GM12878 (cell line): ENCODE results near the gene MRPS25. TPM values are rescaled to one million over a fixed set of nuclear protein-coding genes. Genes with fewer than 3 reads are reported as not detected.

Experiments used
- ATAC-seq: fragments of 200-7000 bp; cut with Tn5 transposase; 3 replicates; pipeline ENCODE4 v1.9.1; 2020; ENCODE audit warnings: mild to moderate bottlenecking, moderate library complexity
- BruUV-seq: library from RNA; stranded (reverse); fragments of 400-500 nt; replicated peaks from 2 replicates; lab custom pipeline; 2021; lab: Mats Ljungman, UMichigan
- CTCF ChIA-PET: fragments of 300-600 bp; sonication (Branson Sonifier 250); formaldehyde crosslinking; extraction: SDS; loops from one replicate; lab custom pipeline; 2021; ENCODE audit warnings: inconsistent platforms; lab: Yijun Ruan, JAX
- POLR2A ChIA-PET: fragments of 350-600 bp; formaldehyde crosslinking; extraction: SDS; loops from one replicate; lab custom pipeline; 2021; ENCODE audit warnings: inconsistent platforms; lab: Charles Lee
- RAD21 ChIA-PET: fragments of 300-600 bp; sonication (Branson Sonifier 250); formaldehyde crosslinking; loops from one replicate; lab custom pipeline; 2023; ENCODE audit warnings: antibody characterized with exemption; ENCODE audit not compliant: unreplicated experiment; lab: Charles Lee
- SMC1A ChIA-PET: fragments of 300-600 bp; sonication (Branson Sonifier 250); formaldehyde crosslinking; loops from one replicate; lab custom pipeline; 2023; ENCODE audit not compliant: unreplicated experiment, uncharacterized antibody; lab: Charles Lee
- DNase-seq: peaks from one replicate; pipeline ENCODE4 v3.0.0-alpha.2; 2011; ENCODE audit warnings: low read depth, low spot score
- FAIRE-seq: peaks from 3 replicates; lab custom pipeline; 2011; peaks lifted over from hg19 to GRCh38; lab: Jason Lieb, UNC
- H2AFZ ChIP-seq: 2 replicates; pipeline ENCODE4 v1.6.0; 2011; ENCODE audit warnings: low read depth, low read length, control low read depth; ENCODE audit not compliant: control insufficient read depth
- H3K27ac ChIP-seq: 2 replicates; pipeline ENCODE4 v1.5.1; 2011; ENCODE audit warnings: control low read depth; ENCODE audit not compliant: control insufficient read depth, insufficient read depth
- H3K27me3 ChIP-seq, 2 experiments: replicated peaks in 1 of 2; 2 replicates each; pipeline versions ENCODE4 v1.6.0 to v1.6.1; 2011; ENCODE audit warnings: low read length in 1 of 2; ENCODE audit not compliant: control insufficient read depth in 2 of 2, insufficient read depth in 2 of 2
- H3K36me3 ChIP-seq, 2 experiments: 2 replicates each; pipeline ENCODE4 v1.5.1; 2011; ENCODE audit warnings: low read length in 1 of 2; ENCODE audit not compliant: control insufficient read depth in 2 of 2, insufficient read depth in 2 of 2
- H3K4me1 ChIP-seq: 2 replicates; pipeline ENCODE4 v1.6.1; 2011; ENCODE audit warnings: mild to moderate bottlenecking, low read length, moderate library complexity, mixed read lengths; ENCODE audit not compliant: control insufficient read depth, insufficient read depth
- H3K4me2 ChIP-seq: 2 replicates; pipeline ENCODE4 v1.6.0; 2011; ENCODE audit warnings: control low read depth; ENCODE audit not compliant: control insufficient read depth, insufficient read depth
- H3K4me3 ChIP-seq: fragments of 200-600 bp; sonication (generic); 2 replicates; pipeline ENCODE4 v1.5.1; 2016
- H3K79me2 ChIP-seq: 2 replicates; pipeline ENCODE4 v1.6.0; 2011; ENCODE audit warnings: low read length; ENCODE audit not compliant: control insufficient read depth, insufficient read depth
- H3K9ac ChIP-seq: 2 replicates; pipeline ENCODE4 v1.8.0; 2011; ENCODE audit warnings: low read length, control low read depth, mixed read lengths; ENCODE audit not compliant: control insufficient read depth, insufficient read depth
- H3K9me3 ChIP-seq: replicated peaks from 3 replicates; pipeline ENCODE4 v1.5.1; 2011; ENCODE audit warnings: mild to moderate bottlenecking, low read length; ENCODE audit not compliant: control insufficient read depth, insufficient read depth
- H4K20me1 ChIP-seq: 2 replicates; pipeline ENCODE4 v1.6.0; 2011; ENCODE audit not compliant: control insufficient read depth, insufficient read depth
- CBX5 ChIP-seq: sonication (generic); IDR thresholded peaks from 2 replicates; pipeline ENCODE4 v1.6.1; 2016; ENCODE audit warnings: low read depth, moderate library complexity, mild to moderate bottlenecking, inconsistent platforms
- CHD4 ChIP-seq: fragments of 200-600 bp; sonication (generic); IDR thresholded peaks from 2 replicates; pipeline ENCODE4 v1.6.1; 2016; ENCODE audit warnings: mild to moderate bottlenecking
- CUX1 ChIP-seq: IDR thresholded peaks from 2 replicates; pipeline ENCODE4 v1.6.1; 2012; ENCODE audit warnings: improper control_type of control experiment, low read depth, low read length; ENCODE audit not compliant: insufficient replicate concordance
- DPF2 ChIP-seq: fragments of 450-650 bp; IDR thresholded peaks from 2 replicates; pipeline ENCODE4 v1.6.1; 2017; ENCODE audit warnings: mild to moderate bottlenecking
- HDAC2 ChIP-seq: fragments of 200-600 bp; sonication (generic); IDR thresholded peaks from 2 replicates; pipeline ENCODE4 v1.6.1; 2017
- IKZF1 ChIP-seq: fragments of 450-650 bp; conservative IDR thresholded peaks from 2 replicates; pipeline ENCODE4 v1.6.1; 2017; ENCODE audit warnings: antibody characterized with exemption, mild to moderate bottlenecking
- IRF3 ChIP-seq: fragments of 450-650 bp; IDR thresholded peaks from 2 replicates; pipeline ENCODE4 v1.6.1; 2014; ENCODE audit warnings: mild to moderate bottlenecking
- POLR2A ChIP-seq: IDR thresholded peaks from 2 replicates; pipeline ENCODE4 v1.6.1; 2011; ENCODE audit warnings: low read depth, mild to moderate bottlenecking, low read length
- YY1 ChIP-seq: IDR thresholded peaks from 2 replicates; pipeline ENCODE4 v1.6.1; 2011; ENCODE audit warnings: low read depth, mild to moderate bottlenecking, low read length
- ZBTB4 ChIP-seq: fragments of 450-650 bp; formaldehyde crosslinking; IDR thresholded peaks from 2 replicates; pipeline ENCODE4 v1.4.0; 2022; ENCODE audit warnings: mild to moderate bottlenecking, moderate library complexity
- ZBTB40 ChIP-seq: fragments of 450-650 bp; IDR thresholded peaks from 2 replicates; pipeline ENCODE4 v1.6.1; 2016; ENCODE audit warnings: mild to moderate bottlenecking, moderate library complexity, borderline replicate concordance
- WGBS: methylation state at CpG from one replicate; pipeline ENCODE4 v1.1.6; 2016; ENCODE audit warnings: low lambda C conversion rate; ENCODE audit not compliant: insufficient replicate concordance, insufficient coverage; ENCODE audit errors: missing lambda C conversion rate; 5-methylcytosine and 5-hydroxymethylcytosine counted together
- in situ Hi-C: fragments of 300-500 bp; cut with MboI; formaldehyde crosslinking; loops from 9 replicates; pipeline ENCODE4 v1.14.3; 2018; ENCODE audit warnings: mixed read lengths
- intact Hi-C: fragments of 100-400 bp; cut with micrococcal nuclease; formaldehyde crosslinking; loops from one replicate; pipeline ENCODE4 v1.14.2; 2022; ENCODE audit not compliant: unreplicated experiment
- polyA plus RNA-seq, 11 experiments: library from polyadenylated mRNA; depleted of rRNA in 4 of 11; unstranded in 6 of 11; stranded (reverse) in 5 of 11; fragments of >200 nt; fragmentation: Nextera tagmentation in 4 of 11; fragmentation: Illumina TruSeq in 1 of 11; extraction: Ambion mirVana in 4 of 11; extraction: Trizol in 1 of 11; gene quantifications; 1 replicate in 1 of 11; 2 replicates in 10 of 11; pipeline versions ENCODE4 v1.2.1 to v1.2.3, GENCODE V29; 2011 to 2016; ENCODE audit warnings: inconsistent platforms in 2 of 11, missing spikeins in 2 of 11, low read depth in 1 of 11
- total RNA-seq, 4 experiments: library from RNA; depleted of rRNA in 3 of 4; stranded (reverse); fragments of >200 nt in 3 of 4; fragmentation: Illumina TruSeq in 1 of 4; extraction: Trizol in 1 of 4; gene quantifications; 2 replicates each; pipeline versions ENCODE4 v1.2.1 to v1.2.3, GENCODE V29; 2013 to 2021

The MRPS25 gene
- total and polyA plus RNA-seq, 10 of the 15 experiments (the other 5 are each of a cell fraction or from before 2014, with no cell fraction given), result 17.0 to 114 (median 62.2) TPM

- FAIRE-seq, result no peak
- H3K36me3 ChIP-seq, result peaks cover 18 to 23% of the 10 kb centered on the region in 2 experiments; a peak in 3 of 4 replicates
- no peak overlapping the region for H3K4me2 ChIP-seq
- no peak for DNase-seq
- WGBS, result 94% methylated on average over 2 of the region's 2 CpGs
- CTCF ChIA-PET, result interaction anchor here (0.9 kb wide), 1 partner anchor 14 kb away, joined by 3 read pairs; no protein-coding TSS in a partner anchor
- H3K79me2 ChIP-seq, result no peaks in the 10 kb centered on the region
- SMC1A ChIA-PET, result interaction anchor here (0.6 to 1.0 kb wide), 3 partner anchors 97 to 240 kb away, joined by 3 read pairs; no protein-coding TSS in a partner anchor
- H4K20me1 ChIP-seq, result no peaks in the 10 kb centered on the region
- H2AFZ ChIP-seq, result no peak overlapping the region
- no peak overlapping the region for H3K9ac ChIP-seq
- H3K9me3 ChIP-seq, result no peaks in the 10 kb centered on the region
- ATAC-seq, result no peak
- no TSS peak for BruUV-seq
- no peaks in the 10 kb centered on the region for H3K27me3 ChIP-seq
- RAD21 ChIA-PET, result no interaction called here
- H3K4me1 ChIP-seq, result no peaks in the 10 kb centered on the region
- H3K4me3 ChIP-seq, result no peak overlapping the region
- POLR2A ChIA-PET, result no interaction called here
- no peak overlapping the region for H3K27ac ChIP-seq
- intact Hi-C loops (no loop called here), in situ Hi-C loops (no loop called here)
- no peak for TF ChIP-seq ZBTB4
- TF ChIP-seq POLR2A, result no peak
- no peak for TF ChIP-seq HDAC2
- TF ChIP-seq CHD4, result no peak
- TF ChIP-seq IKZF1, result no peak
- TF ChIP-seq IRF3, result no peak
- TF ChIP-seq DPF2, result no peak
- no peak for TF ChIP-seq YY1
- no peak for TF ChIP-seq ZBTB40
- TF ChIP-seq CUX1, result no peak
- TF ChIP-seq CBX5, result no peak
Observed at GRCh38 chr3:15023719-15024118, 41.4 kb downstream of the MRPS25 start.
